Spleen (tissue), 11 donors: Measurements from ENCODE around the gene BNC1. TPM values are rescaled to one million over a fixed set of nuclear protein-coding genes. Genes with fewer than 3 reads are reported as not detected.

Experiments used
- DNase-seq: peaks from one replicate; pipeline ENCODE4 v3.0.0-alpha.2; 2020
- H3K27ac ChIP-seq, 8 donors: fragments of 200-600 bp; sonication (generic) in 7 of 8; 1 replicate in 4 of 8; 2 replicates in 4 of 8; pipeline versions ENCODE4 v1.5.0 to v1.8.0; 2016 to 2021; ENCODE audit warnings: inconsistent platforms in 4 of 8, mild to moderate bottlenecking in 4 of 8, moderate library complexity in 1 of 8
- H3K27me3 ChIP-seq, 7 donors: fragments of 200-600 bp; sonication (generic) in 6 of 7; replicated peaks in 1 of 7; 1 replicate in 4 of 7; 2 replicates in 3 of 7; pipeline versions ENCODE4 v1.5.0 to v1.8.0; 2016 to 2021; ENCODE audit warnings: inconsistent platforms in 3 of 7, mild to moderate bottlenecking in 1 of 7
- H3K36me3 ChIP-seq, 6 donors: fragments of 200-600 bp; sonication (generic) in 5 of 6; 1 replicate in 4 of 6; 2 replicates in 2 of 6; pipeline versions ENCODE4 v1.5.0 to v1.8.0; 2016 to 2021; ENCODE audit warnings: inconsistent platforms in 2 of 6
- H3K4me1 ChIP-seq, 6 donors: fragments of 200-600 bp; sonication (generic) in 5 of 6; 1 replicate in 3 of 6; 2 replicates in 3 of 6; pipeline versions ENCODE4 v1.5.0 to v1.8.0; 2016 to 2021; ENCODE audit warnings: inconsistent platforms in 3 of 6
- H3K4me3 ChIP-seq, 8 donors: fragments of 200-600 bp; sonication (generic) in 7 of 8; 1 replicate in 4 of 8; 2 replicates in 4 of 8; pipeline versions ENCODE4 v1.5.0 to v1.8.0; 2016 to 2021; ENCODE audit warnings: inconsistent platforms in 4 of 8, mild to moderate bottlenecking in 4 of 8, moderate library complexity in 2 of 8
- H3K9me3 ChIP-seq, 8 donors: fragments of 200-600 bp; sonication (generic) in 7 of 8; 1 replicate in 4 of 8; 2 replicates in 4 of 8; pipeline versions ENCODE4 v1.5.0 to v1.8.0; 2016 to 2021; ENCODE audit warnings: inconsistent platforms in 4 of 8
- POLR2A ChIP-seq, 3 donors: fragments of 450-650 bp; IDR thresholded peaks; one replicate each; pipeline ENCODE4 v1.5.1; 2017; ENCODE audit warnings: antibody characterized with exemption in 3 of 3, mild to moderate bottlenecking in 1 of 3
- POLR2AphosphoS5 ChIP-seq, 3 donors: sonication (generic); formaldehyde crosslinking; IDR thresholded peaks; one replicate each; pipeline ENCODE4 v1.5.1; 2017; ENCODE audit warnings: antibody characterized with exemption in 3 of 3
- WGBS, 5 donors: extraction: QIAGEN DNeasy Blood & Tissue Kit in 3 of 5; methylation state at CpG; one replicate each; pipeline versions ENCODE4 v1.1.5 to v1.1.7; 2013 to 2018; 5-methylcytosine and 5-hydroxymethylcytosine counted together
- intact Hi-C: fragments of 100-400 bp; cut with DNase I; formaldehyde crosslinking; loops from one replicate; pipeline ENCODE4 v1.15.0; 2023; ENCODE audit warnings: low total_unique reads
- polyA plus RNA-seq, 3 donors: library from polyadenylated mRNA; stranded (reverse); fragments of 200-250 nt; gene quantifications; one replicate each; pipeline ENCODE4 v1.2.1, GENCODE V29; 2013
- total RNA-seq, 7 donors: library from RNA; depleted of rRNA in 3 of 7; stranded (reverse); fragments of >200 nt in 3 of 7; fragmentation: NEBNext Ultra II Directional in 4 of 7; extraction: Animal tissue kit (Norgen Biotek cat#: 25700) in 4 of 7; gene quantifications; one replicate each; pipeline versions ENCODE4 v1.1.0 to v1.2.1, GENCODE V29; 2016 to 2021
- TF ChIP-seq, protein P1 (sequence below), 11 experiments: fragments of 200-600 bp in 7 of 11; fragments of 450-650 bp in 4 of 11; sonication (generic) in 4 of 11; IDR thresholded peaks in 8 of 11; conservative IDR thresholded peaks in 3 of 11; 1 replicate in 7 of 11; 2 replicates in 4 of 11; pipeline versions ENCODE4 v1.4.0 to v1.8.0; 2016 to 2021; ENCODE audit warnings: antibody characterized with exemption in 11 of 11, inconsistent platforms in 4 of 11, mild to moderate bottlenecking in 1 of 11
- donor health status: healthy with polysubstance abuse.
- donor health status: DM: no; HTN: no; CAD: no; lungs with moderate emphysema.
- donor health status: DM: no; HTN: no; CAD: no.
- donor health status: Bipolar disorder and iron deficiency.
- donor health status: healthy.
- donor health status: DM: no; HTN: no; CAD: no.
- donor health status: DM: yes; HTN: yes; CAD: no.

BNC1 gene
- total and polyA plus RNA-seq, 10 donors = 0.02 to 0.41 (median 0.14) TPM; not detected in 2

DNA sequence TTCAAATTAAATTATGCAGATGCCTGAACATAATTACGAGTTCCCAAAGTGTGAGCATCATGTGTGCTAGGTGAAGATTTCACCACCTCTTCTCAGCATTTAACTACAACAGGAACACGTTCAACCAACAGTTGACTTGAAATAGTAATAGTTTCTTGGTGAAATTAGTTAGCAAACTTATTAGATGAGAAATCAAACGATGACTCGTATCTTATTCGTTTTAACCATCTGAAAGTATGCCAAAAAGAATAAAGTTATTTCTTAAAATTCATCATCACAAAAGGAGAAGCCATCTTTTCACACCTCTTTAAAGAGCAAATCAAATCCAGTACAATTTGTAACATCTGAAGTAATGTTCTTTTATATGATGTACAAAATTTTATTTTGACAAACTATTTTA is 2.3 kb downstream of the BNC1 start:
- no peak for DNase-seq
- Histone ChIP-seq H3K36me3 (no peaks in the 10 kb centered on the region), H3K27me3 (peaks cover 0 to 100% (median 66%) of the 10 kb centered on the region in 7 donors), H3K9me3 (no peaks in the 10 kb centered on the region), H3K4me1 (peaks cover 0 to 25% (median 14%) of the 10 kb centered on the region in 6 donors), H3K4me3 (no peak overlapping the region), H3K27ac (no peak overlapping the region)
- TF ChIP-seq, protein P1, sequence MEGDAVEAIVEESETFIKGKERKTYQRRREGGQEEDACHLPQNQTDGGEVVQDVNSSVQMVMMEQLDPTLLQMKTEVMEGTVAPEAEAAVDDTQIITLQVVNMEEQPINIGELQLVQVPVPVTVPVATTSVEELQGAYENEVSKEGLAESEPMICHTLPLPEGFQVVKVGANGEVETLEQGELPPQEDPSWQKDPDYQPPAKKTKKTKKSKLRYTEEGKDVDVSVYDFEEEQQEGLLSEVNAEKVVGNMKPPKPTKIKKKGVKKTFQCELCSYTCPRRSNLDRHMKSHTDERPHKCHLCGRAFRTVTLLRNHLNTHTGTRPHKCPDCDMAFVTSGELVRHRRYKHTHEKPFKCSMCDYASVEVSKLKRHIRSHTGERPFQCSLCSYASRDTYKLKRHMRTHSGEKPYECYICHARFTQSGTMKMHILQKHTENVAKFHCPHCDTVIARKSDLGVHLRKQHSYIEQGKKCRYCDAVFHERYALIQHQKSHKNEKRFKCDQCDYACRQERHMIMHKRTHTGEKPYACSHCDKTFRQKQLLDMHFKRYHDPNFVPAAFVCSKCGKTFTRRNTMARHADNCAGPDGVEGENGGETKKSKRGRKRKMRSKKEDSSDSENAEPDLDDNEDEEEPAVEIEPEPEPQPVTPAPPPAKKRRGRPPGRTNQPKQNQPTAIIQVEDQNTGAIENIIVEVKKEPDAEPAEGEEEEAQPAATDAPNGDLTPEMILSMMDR (IDR thresholded peaks at IDR 0.05 in 8 of 11, conservative IDR thresholded peaks at IDR 0.05 in 3 of 11) = no peak
- no peak for TF ChIP-seq POLR2AphosphoS5 (IDR thresholded peaks at IDR 0.05)
- TF ChIP-seq POLR2A (IDR thresholded peaks at IDR 0.05) = no peak
- 78 to 88% (median 83%) methylated on average over 5 of the region's 5 CpGs for WGBS, 5 donors
- intact Hi-C loops = no loop called here

DNA sequence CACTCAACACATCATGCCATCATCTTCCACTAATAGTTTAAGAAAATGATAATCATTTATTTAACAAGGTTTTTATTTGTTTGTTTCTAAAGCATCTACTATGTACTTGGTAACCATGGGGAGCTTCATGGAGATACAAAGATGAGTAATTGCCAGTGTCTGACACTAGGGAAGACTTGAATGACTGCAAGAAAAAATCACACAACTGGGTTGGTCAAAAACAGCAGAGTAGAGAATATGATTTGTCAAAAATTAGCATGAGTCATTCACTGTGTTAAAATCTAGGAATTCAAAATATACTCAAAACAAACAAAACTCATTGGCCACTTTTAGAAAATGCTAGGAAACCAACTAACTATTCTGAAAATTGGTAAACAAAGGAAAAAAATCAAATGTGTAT is 6.3 kb downstream of the BNC1 start:
- intact Hi-C loops = no loop called here
- TF ChIP-seq POLR2AphosphoS5 (IDR thresholded peaks at IDR 0.05) (no peak), POLR2A (IDR thresholded peaks at IDR 0.05) (no peak)
- TF ChIP-seq, protein P1 (IDR thresholded peaks at IDR 0.05 in 8 of 11, conservative IDR thresholded peaks at IDR 0.05 in 3 of 11) = no peak
- no peak for DNase-seq
- Histone ChIP-seq H3K27me3 (peaks cover 0 to 94% (median 35%) of the 10 kb centered on the region in 7 donors), H3K4me1 (peaks cover 0 to 6% (median 4%) of the 10 kb centered on the region in 6 donors), H3K36me3 (no peaks in the 10 kb centered on the region), H3K4me3 (no peak overlapping the region), H3K27ac (no peak overlapping the region), H3K9me3 (no peaks in the 10 kb centered on the region)

DNA sequence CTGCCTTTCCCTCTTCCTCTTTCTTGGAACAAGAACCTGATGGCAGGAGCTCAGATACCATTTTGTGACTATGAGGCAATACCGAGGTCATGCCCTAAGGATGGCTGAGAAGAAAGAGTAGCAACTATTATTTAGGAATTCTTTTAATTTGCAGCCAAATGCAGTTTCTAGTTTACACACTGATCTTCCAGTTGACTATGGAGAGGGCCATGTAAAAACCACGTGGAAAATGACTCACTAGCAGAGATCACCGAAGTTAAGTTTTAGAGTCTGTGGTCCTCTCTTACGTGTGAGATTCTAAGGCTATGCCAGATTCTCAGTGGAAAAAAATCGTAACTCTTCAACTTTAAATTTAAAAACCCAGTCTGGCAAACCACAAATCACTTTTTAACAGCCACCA is 7.8 kb downstream of the BNC1 start:
- 77 to 89% (median 84%) methylated on average over 5 of the region's 5 CpGs for WGBS, 5 donors

DNA sequence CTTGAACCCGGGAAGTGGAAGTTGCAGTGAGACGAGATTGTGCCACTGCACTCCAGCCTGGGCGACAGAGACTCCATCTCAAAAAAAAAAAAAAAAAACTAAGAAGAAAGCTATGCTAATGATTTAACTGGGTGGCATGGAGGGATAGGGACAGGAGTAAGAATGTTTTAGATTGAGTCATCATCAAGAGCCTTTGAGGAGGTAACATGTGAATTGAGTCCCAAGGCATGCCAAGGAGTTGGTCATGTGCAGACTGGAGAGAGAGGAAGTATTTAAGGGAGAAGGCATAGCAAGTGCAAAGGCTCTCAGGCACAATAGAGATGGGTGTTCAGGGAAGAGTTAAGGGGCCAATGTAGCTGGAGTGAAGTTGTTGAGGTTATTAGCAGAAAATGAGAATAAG is 9.1 kb downstream of the BNC1 start:
- intact Hi-C loops = no loop called here
- H3K4me3 ChIP-seq = no peak overlapping the region
- no peak for DNase-seq
- 82 to 98% (median 89%) methylated on average over 3 of the region's 3 CpGs for WGBS, 5 donors
- TF ChIP-seq, protein P1 (IDR thresholded peaks at IDR 0.05 in 8 of 11, conservative IDR thresholded peaks at IDR 0.05 in 3 of 11) = no peak
- TF ChIP-seq POLR2A (IDR thresholded peaks at IDR 0.05) (no peak), POLR2AphosphoS5 (IDR thresholded peaks at IDR 0.05) (no peak)
- no peaks in the 10 kb centered on the region for H3K36me3 ChIP-seq
- H3K4me1 ChIP-seq = no peaks in the 10 kb centered on the region
- no peak overlapping the region for H3K27ac ChIP-seq
- H3K27me3 ChIP-seq = peaks cover 0 to 66% (median 9%) of the 10 kb centered on the region in 7 donors
- H3K9me3 ChIP-seq = no peaks in the 10 kb centered on the region

More for the DNA sequence above, 7.8 kb downstream of the BNC1 start:
- no peaks in the 10 kb centered on the region for H3K9me3 ChIP-seq
- TF ChIP-seq POLR2A (IDR thresholded peaks at IDR 0.05) = no peak
- TF ChIP-seq, protein P1 (IDR thresholded peaks at IDR 0.05 in 8 of 11, conservative IDR thresholded peaks at IDR 0.05 in 3 of 11) = no peak
- no peak for TF ChIP-seq POLR2AphosphoS5 (IDR thresholded peaks at IDR 0.05)
- DNase-seq = no peak
- H3K27ac ChIP-seq = no peak overlapping the region
- H3K4me3 ChIP-seq = no peak overlapping the region
- H3K4me1 ChIP-seq = no peaks in the 10 kb centered on the region
- intact Hi-C loops = no loop called here
- H3K27me3 ChIP-seq = peaks cover 0 to 79% (median 19%) of the 10 kb centered on the region in 7 donors
- H3K36me3 ChIP-seq = no peaks in the 10 kb centered on the region
